Measurements from ENCODE around the gene ORM1.

The ORM1 gene

DNA sequence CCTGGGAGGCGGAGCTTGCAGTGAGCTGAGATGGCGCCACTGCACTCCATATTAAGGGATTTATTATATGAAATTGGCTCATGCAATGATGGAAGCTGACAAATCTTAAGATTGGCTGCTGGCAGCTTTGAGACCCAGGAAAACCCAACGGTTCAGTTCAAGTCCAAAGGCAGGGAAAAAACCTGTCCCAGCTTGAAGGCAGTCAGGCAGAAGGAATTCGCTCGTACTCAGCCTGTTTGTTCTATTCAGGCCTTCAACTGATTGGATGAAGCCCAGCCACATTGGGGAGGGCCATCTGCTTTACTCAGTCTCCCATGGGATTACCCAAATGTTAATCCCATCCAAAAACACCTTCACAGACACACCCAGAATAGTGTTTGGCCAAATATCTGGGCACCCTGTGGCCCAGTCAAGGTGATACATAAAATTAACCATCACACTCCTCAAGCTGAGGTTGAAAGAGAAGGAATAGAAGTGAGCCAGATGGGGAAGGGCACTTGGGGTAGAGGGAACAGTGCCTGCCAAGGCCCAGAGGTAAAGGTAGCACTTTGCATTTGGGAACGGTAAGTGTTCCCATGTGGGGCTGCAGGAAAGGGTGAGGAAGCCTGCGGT, 8.5 kb upstream of the ORM1 start:
- no peak for TF ChIP-seq CTCF (IDR thresholded peaks at IDR 0.05; ENCODE audit: borderline replicate concordance, insufficient read depth, low read depth, low read length)
- no peak overlapping the region for H3K4me3 ChIP-seq (ENCODE audit: low read depth, low read length)

GRCh38 chr9:114314881-114315722, 7.8 kb upstream of the ORM1 start:
- H3K4me3 ChIP-seq (ENCODE audit: low read depth, low read length): no peak overlapping the region
- TF ChIP-seq CTCF (IDR thresholded peaks at IDR 0.05; ENCODE audit: borderline replicate concordance, insufficient read depth, low read depth, low read length): no peak

GRCh38 chr9:114315723-114316363, 7.1 kb upstream of the ORM1 start:
- no peak overlapping the region for H3K4me3 ChIP-seq (ENCODE audit: low read depth, low read length)
- TF ChIP-seq CTCF (IDR thresholded peaks at IDR 0.05; ENCODE audit: borderline replicate concordance, insufficient read depth, low read depth, low read length): no peak

DNA sequence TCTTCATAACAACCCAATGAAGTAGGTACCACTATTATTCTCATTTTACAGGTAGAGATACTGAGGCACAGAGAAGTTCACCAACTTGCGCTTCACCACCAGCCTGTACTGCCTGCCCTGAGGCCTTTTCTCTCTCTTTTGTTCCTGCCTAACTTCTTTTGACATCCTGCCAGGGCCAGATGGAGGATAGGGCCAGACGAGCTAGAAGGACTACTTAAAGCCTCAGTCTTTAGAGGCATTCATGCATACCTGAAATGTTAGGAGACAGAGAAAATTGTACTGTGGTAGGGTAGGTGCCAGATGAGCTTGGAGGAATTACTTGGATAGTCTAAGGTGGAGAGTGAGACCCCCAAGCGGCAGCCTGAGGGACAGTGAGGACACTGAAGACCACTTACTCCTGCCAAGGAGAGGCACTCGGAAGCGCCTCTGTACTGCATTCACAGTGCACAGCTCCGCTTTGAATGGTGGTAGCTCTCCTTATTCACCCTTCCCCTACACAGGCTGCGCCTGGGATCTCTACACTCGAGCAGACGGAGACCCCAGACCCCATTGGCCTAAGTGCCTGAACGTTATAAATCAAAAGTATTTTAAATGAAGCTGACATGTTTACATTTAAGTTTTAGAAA, 6.2 kb upstream of the ORM1 start:
- no peak overlapping the region for H3K4me3 ChIP-seq (ENCODE audit: low read depth, low read length)
- no peak for TF ChIP-seq CTCF (IDR thresholded peaks at IDR 0.05; ENCODE audit: borderline replicate concordance, insufficient read depth, low read depth, low read length)

DNA sequence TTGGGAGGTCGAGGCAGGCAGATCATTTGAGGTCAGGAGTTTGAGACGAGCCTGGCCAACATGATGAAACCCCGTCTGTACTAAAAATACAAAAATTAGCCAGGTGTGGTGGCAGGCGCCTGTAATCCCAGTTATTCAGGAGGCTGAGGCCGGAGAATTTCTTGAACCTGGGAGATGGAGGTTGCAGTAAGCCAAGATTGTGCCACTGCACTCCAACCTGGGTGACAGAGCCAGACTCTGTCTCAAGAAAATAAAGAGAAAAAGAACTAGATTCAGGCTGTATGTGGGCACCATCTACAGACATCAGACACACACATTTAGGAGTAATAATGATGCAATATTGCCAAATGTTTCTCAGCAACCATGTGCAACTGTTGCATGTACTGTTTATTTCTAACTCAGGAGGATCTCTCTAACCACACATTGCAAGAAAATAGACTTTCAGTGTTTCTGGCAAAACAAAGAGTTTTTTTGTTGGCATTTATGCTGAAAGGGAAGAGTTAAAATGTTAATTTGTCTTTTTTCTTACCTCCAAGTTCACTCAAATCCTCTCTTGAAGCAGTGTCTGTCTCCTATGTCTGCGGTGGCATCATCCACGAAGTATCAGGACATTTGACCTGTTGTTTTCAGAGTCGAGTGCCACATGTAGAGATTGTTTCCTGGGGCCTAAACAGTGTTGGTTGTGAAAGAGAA, 5.1 kb upstream of the ORM1 start:
- H3K4me3 ChIP-seq (ENCODE audit: low read depth, low read length): no peak overlapping the region
- no peak for TF ChIP-seq CTCF (IDR thresholded peaks at IDR 0.05; ENCODE audit: borderline replicate concordance, insufficient read depth, low read depth, low read length)

DNA sequence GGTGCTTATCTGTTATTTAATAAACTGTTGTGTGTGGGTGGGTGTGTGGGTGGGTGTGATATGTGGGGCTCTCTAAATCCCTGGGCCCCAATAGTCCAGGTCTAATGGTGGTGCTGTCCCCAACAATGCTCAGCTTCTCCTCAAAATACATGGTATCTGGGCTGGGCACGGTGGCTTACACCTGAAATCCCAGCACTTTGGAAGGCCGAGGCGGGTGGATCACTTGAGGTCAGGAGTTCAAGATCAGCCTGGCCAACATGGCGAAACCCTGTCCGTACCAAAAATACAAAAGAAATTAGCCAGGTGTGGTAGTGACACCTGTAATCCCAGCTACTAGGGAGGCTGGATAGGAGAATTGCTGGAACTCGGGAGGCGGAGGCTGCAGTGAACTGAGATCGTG, 4.5 kb upstream of the ORM1 start:
- no peak overlapping the region for H3K4me3 ChIP-seq (ENCODE audit: low read depth, low read length)
- no peak for TF ChIP-seq CTCF (IDR thresholded peaks at IDR 0.05; ENCODE audit: borderline replicate concordance, insufficient read depth, low read depth, low read length)

Data from GM12875 (cell line).